Measurements from ENCODE around the gene NRL.
"Not testable (repeated sequence)": the region's sequence is repeated elsewhere in the genome, so short reads cannot be mapped to it uniquely, and the experiment has no call there.

NRL gene

DNA sequence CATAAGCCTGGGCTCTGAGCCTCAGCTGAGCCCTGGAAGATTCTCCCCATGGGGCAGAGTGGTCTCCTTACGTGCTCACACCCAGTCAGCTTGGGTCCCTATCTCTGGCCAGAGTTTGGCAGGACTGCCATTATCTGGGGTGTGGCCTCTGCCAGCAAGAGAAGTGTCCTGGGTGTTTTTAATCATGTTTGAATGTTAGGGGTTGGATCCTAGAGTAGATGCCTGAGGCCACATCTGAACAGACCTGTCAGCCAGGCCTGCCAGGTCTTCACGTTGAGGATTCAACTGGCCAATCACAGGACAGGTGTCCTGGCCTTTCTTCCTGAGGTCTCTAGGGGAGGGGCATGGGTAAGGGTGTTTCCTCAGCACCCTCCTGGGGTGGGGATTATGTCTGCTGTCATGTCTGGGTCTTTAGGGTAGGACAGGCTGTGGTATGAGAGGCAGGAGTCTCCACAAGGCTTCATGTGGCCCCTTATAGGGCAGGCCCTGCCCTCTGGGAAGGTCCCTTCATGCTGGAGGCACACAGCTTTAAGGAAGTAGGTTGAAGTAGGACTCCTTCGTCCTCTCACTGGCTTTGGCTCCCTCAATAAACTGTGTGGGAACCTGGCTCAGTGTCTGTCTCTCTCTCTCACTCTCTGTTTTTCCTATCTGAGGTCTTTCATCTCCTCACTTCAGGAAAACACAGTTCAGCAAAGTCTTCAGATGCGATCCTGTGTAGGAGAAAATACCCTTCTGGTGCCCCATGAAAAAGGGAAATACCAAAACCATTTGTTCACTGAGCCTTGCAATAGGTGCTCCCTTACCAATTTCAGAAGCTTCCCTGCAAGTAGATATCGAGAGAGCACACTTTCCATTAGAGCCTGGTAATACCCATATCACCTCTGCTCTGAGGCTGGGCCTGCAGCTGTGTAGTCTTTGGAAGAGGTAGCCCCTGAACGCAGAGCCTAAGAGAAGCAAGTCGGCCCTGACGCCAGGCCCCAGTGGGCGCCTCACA, 9.0 kb upstream of the NRL start:
- DNase-seq (ENCODE audit: low spot score): peak; percentile 93

DNA sequence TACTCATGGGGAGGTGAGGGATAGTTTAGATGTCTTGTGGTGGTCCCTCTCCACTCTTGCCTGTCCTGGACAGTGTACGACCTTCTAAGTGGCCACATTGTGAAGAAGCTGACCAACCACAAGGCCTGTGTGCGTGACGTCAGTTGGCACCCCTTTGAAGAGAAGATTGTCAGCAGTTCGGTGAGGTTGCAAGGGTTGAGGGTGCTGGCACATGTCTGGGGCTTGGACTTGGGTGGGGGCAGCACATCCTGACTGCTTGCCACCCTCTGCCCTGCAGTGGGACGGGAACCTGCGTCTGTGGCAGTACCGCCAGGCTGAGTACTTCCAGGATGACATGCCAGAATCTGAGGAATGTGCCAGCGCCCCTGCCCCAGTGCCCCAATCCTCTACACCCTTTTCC, 8.1 kb upstream of the NRL start:
- peak; percentile 69 for DNase-seq (ENCODE audit: low spot score)

DNA sequence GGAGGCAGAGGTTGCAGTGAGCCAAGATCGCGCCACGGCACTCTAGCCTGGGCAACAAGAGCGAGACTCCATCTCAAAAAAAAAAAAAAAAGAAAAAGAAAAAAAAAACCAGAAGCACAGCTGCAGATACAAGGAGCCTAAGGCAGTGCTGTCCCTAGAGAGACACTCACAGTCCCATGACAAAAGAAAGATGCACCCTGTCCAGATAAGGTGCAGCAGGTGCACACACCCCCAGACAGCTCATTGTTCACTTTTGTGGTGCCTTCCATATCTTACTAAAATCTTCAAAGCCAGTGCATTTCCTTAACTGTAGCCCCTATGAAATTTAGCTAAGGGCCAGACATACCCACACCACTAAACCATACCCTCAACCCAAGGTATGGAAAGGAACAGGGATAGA, 7.7 kb upstream of the NRL start:
- peak; percentile 23 for DNase-seq (ENCODE audit: low spot score)

DNA sequence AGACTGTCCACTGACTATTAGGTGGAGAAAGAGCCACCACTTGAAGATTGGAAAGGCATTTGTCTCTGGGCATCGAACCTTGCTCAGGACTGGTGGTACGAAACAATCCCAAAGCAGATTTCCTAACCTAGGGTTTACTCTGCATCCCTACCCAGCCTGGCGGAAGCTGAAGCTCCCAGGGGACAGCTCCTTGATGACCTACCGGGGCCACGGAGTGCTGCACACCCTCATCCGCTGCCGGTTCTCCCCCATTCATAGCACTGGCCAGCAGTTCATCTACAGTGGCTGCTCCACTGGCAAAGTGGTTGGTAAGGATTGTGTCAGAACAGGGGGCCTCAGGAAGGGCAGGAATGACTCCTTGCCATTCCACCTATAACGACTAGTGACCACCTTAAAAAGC, 6.5 kb upstream of the NRL start:
- DNase-seq (ENCODE audit: low spot score): no peak

DNA sequence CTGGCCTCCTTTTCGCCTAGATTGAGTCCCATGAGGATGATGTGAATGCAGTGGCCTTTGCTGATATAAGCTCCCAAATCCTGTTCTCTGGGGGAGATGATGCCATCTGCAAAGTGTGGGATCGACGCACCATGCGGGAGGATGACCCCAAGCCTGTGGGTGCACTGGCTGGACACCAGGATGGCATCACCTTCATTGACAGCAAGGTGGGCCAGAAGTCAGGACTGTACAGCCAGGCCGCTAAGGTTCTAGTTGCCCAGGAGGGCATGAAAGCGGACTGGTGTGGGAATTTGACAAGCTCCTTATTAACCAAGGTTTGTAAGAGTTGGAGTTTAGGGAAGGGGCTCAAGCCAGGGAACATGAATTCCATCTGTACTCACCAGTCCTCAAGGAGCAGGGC, 4.9 kb upstream of the NRL start:
- no peak for DNase-seq (ENCODE audit: low spot score)

DNA sequence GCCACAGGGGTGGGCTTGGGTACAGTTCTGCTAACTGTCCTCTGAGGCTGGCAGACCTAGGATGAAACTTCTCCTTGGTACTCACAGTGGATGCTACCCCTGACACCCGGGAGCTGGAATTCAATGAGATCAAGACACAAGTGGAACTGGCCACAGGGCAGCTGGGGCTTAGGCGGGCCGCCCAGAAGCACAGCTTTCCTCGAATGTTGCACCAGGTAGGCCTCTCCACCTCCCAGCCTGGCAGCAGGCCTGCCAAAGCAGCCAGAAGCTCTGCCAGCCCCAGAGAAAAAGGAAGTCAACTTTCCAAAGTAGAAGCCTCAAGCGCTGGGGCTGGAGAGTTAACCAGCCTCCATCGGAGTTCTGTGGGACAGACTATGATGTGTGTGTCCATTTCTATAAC, 2.4 kb upstream of the NRL start:
- DNase-seq (ENCODE audit: low spot score): no peak

DNA sequence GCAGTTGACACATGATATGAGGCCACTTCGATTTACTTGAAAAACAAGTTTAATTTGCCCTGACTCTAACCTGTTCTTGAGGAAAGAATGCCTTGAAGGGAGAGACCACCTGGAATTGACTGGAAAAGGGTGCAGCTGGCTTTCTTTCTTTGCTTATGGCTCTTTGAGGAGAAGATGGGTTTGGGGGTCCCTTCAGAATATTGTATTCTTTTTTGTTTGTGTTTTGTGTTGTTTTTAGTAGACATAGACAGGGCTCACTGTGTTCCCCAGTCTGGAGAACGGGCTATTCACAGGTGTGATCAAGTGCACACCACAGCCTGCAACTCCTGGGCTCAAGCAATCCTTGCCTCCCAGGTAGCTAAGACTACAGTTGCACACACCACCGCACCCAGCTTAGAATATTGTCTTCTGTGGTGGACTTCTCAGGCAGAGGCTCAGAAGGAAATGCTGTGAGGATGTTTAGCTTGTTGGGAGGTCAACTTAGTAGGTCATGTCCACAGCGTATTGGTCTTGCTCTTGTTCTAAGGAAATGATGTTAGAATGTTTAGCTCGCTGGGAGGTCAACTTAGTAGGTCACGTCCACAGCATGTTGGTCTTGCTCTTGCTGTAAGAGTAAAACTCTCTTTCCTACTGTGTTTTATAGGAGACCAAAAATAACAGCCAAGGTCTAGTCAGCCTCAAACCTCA, 1.5 kb upstream of the NRL start:
- no peak for DNase-seq (ENCODE audit: low spot score)

DNA sequence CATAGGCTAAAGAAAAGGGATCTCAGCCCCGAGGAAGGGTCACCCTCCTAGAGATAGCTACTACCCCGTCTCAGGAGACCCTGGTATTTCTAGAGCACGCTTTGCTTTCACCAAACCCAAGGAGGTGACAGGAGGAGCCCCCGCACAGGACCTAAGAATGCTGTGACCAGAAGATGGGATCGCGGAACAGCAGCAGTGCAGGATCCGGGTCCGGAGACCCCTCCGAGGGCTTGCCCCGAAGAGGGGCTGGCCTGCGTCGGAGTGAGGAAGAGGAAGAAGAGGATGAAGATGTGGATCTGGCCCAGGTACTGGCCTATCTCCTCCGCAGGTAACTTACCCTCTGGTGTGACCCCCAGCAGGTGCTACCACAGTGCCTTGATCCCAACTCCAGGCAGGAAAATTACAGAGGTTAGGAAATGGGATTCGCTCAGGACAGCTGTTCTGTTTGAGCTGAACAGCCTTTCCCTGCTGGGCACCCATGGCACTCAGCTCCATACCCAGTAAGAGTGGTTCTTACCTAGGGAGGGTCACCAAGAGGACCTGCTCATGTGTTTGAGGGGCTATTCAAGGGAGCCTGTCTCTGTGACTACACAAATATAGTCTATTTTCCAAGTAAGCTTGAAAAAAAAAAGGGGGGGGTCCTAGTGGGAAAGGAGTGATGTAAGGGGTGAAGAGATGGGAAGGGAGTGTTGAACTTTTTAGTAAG, 826 bp upstream of the NRL start:
- no peak for DNase-seq (ENCODE audit: low spot score)

DNA sequence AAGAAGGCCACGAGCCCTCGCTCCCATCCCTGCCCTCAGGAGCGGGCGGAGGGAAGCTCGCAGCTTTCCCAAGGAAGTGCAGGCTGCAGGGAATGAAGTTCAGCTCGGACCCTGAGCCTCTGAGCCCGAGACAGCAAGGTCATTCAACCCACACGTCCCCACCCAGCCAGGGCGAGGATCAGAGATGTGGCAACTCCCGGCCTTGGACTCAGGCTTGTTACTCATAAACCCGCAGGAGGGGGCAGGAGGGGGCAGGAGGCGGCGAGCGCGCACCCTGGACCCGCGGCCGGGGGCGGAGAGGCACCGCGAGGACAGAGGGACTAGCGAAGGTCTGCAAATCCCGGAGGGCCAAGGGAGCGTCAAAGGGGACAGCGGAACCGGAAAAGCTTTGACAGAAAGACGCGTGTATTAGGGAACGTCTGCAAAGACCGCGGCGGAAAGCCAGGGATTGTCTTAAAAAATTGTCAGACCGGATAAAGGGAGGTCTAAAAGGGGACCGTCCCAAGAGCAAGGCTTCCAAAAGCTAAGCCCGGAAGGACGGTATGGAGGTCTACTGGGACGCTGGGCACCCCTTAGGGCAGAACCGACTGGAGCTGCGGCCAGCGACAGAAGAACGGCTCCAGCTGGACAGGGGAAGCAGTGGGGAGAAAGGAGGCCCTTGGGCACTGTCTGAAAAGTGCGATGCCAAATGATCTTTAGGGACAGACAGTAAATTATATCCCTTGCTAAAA, 783 bp downstream of the NRL start:
- peak; percentile 75 for DNase-seq (ENCODE audit: low spot score)

DNA sequence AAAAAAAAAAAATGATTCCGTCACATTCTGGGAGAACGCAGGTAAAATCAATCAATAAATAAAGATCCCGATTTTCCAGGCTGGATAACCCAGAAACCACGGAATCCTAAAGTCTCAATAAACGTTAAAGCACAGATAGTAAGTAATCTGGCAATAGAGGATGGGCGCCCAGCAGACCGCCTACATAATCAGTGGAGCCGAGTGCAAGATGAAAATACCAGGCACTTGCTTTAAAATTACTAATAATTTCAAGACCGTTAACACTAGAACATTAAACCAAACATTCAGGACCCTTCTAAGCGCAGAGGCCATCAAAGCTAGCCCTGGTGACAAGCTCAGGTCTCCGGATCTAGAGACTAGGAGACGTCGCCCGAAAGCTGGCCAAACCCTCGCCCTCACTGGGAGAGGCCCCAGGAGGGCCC, 1.4 kb downstream of the NRL start:
- no peak for DNase-seq (ENCODE audit: low spot score)

DNA sequence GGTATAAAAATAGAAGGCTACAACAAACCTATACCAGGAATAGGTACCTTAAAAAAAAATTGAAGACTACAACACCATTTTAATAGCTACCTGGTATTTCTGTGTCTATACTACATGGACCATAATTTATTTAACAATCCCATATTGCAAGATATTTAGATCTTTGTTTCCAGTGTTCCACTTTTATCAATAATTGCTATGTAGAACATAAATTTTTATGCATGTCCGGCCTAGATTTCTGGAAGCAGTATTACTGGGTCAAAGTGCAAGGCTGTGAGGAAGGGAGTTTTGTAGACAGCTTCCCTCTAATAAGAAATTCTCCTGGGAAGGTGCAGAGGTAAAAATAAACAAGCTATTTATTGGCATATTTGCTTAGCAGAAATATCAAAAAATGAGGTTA, 4.2 kb downstream of the NRL start:
- DNase-seq (ENCODE audit: low spot score): no peak

DNA sequence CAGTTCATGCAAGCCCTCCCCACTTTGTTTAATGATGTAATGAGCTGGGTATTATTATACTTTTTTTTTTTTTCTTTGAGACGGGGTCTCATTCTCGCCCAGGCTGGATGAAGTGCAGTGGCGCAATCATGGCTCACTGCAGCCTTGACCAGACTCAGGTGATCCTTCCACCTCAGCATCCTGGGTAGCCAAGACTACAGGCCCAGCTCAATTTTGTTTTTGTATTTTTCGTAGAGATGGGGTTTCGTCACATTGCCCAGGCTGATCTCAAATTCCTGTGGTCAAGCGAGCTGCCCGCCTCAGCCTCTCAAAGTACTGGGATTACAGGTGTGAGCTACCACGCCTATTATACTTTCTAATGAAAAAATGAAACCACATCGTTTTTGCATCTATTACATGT, 4.7 kb downstream of the NRL start:
- DNase-seq (ENCODE audit: low spot score): no peak

DNA sequence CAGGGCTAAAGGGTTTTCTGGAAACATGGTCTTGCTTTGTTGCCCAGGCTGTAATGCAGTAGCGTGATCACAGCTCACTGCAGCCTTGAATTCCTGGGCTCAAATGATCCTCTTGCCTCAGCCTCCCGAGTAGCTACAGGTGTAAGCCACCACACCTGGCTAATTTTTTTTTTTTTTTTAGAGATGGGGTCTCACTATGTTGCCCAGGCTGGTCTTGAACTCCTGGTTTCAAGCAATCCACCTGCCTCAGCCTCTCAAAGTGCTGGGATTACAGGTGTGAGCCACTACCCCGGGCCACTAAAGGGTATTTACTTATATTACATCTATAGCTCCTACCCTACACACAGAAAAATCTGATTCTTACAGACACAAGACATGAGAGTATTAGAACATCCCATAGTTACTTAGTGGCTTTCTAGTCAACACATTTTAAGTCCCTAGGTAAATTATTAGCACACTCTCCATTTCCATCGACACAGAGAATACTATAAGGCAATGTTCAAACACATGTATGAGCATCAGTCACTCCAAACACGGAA, 6.3 kb downstream of the NRL start:
- DNase-seq (ENCODE audit: low spot score): no peak

DNA sequence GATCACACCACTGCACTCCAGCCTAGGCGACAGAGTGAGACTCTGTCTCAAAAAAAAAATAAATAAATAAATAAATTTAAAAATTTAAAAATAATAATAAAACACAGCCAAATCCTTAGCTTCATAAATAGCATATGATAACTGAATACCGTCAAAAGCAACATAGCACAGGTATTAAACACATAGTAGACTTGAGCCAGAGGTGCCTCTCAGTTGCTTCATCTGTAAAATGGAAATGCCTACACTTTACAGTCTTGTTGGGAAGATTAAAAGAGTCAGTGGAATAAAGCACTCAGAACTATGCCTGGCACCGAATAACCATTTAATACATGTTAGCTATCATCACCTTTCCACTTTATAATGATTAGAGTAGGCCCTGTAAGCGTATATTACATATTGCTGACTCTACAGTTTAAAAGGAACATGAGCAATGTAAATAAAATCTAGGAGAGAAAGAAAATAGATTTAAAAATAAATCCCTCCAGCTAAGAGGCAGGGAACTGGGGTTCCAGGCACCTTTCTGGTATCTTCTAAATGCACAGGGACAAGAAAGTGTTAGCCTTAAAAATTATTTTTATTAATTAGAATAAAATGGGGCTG, 8.0 kb downstream of the NRL start:
- DNase-seq (ENCODE audit: low spot score): no peak

DNA sequence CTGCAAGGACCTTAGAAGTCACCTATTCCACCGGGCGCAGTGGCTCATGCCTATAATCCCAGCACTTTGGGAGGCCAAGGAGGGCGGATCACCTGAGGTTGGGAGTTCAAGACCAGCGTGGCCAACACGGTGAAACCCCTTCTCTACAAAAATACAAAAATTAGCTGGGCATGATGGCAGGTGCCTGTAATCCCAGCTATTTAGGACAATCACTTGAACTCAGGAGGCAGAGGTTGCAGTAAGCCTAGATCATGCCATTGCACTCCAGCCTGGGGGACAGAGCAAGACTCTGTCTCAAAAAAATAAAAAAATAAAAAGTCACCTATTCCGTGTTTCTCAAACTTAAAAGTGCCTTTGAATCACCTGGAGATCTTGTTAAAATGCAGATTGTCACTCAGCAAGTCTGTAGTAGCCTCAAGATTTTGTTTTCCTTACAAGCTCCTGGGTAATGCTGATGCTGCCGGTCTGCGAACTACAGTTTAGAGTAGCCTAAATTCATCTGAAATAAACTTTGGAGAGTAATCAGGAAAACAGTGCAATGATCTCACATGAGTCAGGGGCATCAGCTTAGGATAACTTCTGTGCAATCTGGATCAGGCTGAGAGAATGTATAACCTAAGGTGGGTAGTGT, 9.0 kb downstream of the NRL start:
- not testable (repeated sequence) for DNase-seq (ENCODE audit: low spot score)

DNA sequence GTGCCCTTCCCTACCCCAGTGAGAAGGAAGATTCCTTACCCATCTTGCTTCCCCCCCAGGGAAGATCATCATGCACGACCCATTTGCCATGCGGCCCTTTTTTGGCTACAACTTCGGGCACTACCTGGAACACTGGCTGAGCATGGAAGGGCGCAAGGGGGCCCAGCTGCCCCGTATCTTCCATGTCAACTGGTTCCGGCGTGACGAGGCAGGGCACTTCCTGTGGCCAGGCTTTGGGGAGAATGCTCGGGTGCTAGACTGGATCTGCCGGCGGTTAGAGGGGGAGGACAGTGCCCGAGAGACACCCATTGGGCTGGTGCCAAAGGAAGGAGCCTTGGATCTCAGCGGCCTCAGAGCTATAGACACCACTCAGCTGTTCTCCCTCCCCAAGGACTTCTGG, 11.3 kb downstream of the NRL start:
- DNase-seq (ENCODE audit: low spot score): no peak

DNA sequence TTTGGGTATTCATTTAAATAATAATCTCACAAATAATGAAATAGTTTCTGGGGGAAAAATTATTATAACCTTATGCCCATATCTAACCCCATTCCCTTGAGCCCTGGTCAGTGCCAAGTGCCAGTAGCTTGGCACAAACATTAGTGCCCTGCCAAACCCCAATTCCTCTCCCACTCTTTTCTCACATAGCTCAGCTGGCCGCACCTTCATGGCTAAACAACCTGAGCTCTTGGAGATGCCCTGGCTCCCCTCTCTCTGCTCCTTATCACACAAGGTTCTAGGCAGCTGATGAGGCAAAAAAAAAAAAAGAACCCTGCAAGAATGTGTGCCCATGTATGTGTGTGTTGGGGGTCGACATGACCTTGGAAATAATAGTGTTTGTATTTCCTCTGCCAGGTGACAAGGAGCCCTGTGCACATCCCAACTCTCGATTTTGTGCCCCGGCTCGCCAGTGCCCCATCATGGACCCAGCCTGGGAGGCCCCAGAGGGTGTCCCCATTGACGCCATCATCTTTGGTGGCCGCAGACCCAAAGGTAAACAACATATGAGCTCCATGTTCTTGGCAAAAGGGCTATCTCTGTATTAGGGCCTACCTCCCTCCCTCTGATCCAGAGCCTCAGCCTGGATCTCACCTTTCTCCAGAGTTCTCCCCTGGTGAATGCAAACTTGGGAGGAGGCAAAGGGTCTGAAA, 12.2 kb downstream of the NRL start:
- no peak for DNase-seq (ENCODE audit: low spot score)

DNA sequence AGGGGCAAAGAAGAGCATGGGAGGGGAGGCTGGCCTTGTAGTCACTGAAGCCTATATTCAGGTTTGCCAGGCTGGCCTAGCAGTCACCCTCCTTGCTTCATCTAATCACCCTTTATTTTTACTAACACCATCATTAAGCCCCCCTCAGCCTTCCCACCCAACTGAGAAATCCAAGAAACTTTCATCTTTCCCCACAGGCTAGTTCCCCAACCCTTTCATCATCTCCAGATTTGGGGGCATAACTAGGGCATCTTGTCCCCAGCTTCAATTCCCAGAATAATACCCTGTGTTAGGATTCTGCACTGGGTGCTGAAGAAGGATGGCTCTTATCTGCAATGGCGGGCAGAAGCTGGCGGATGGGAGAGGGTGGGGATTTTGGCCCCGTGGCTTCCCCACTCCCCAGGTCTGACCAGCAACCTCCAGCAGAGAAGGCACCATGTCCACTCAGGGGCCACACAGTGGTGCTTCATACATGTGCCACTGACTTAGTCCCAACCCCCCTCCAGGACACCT, 13.7 kb downstream of the NRL start:
- no peak for DNase-seq (ENCODE audit: low spot score)

DNA sequence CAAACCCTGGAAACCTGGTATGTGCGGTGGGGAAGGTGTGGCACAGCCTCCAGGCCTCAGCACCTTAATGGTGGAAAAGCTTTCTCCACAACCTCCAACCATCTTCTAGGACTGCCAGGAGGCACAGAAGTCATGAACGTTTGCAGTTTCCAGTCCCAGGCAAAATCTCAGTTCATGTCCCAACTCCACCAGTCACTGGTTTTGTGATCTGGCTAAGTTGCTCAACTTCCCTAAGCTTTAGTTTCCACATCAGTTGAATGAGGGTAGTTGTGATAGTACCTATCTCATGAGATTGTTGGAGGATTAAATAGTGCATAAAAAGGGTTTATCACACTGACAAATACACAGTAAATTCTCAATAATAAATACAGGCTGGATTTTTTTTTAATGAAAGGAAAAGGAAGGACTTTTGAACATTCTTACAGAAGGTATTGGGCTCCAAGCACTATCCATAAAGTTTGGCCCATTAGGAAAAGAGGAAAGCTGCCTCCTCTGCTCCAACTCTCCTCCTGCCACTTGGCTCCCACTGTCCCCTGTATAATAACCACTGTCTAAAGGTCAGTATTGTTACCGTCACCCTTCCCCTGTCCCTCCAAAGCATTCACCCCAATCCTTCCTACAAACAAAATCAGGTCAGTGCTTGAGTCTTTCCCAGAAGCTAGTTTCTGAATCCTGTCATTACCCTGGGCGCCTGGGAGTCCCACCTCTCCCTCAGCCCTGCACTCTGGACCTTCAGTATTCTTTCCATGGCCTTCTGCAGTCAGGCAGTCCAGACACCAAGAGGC, 14.4 kb downstream of the NRL start:
- DNase-seq (ENCODE audit: low spot score): no peak

All from hematopoietic multipotent progenitor cell treated with erythropoietin and hydrocortisone succinate and interleukin-3 and kit ligand, for 15 days (in vitro differentiated cells).